H1 (cell line): ENCODE measurements around the gene APOA1. TPM values are rescaled to one million over a fixed set of nuclear protein-coding genes. Genes with fewer than 3 reads are reported as not detected.

ENCODE experiments used
- CTCF ChIA-PET: fragments of 300-600 bp; sonication (Branson Sonifier 250); formaldehyde crosslinking; loops from one replicate; lab custom pipeline; 2021; ENCODE audit not compliant: partially characterized antibody; lab: Charles Lee
- POLR2A ChIA-PET: fragments of 300-600 bp; sonication (Branson Sonifier 250); formaldehyde crosslinking; loops from one replicate; lab custom pipeline; 2021; ENCODE audit warnings: inconsistent platforms; ENCODE audit not compliant: partially characterized antibody; lab: Charles Lee
- DNase-seq, 2 experiments: peaks; one replicate each; pipeline versions ENCODE4 v3.0.0 to v3.0.0-alpha.2; 2010 to 2022; ENCODE audit warnings: low spot score in 2 of 2, low read depth in 1 of 2, mixed read lengths in 1 of 2
- FAIRE-seq: peaks from 2 replicates; lab custom pipeline; 2011; peaks lifted over from hg19 to GRCh38; lab: Jason Lieb, UNC
- H2AFZ ChIP-seq: 2 replicates; pipeline ENCODE4 v1.8.1; 2012; ENCODE audit warnings: low read length, inconsistent platforms
- H2AK5ac ChIP-seq: 2 replicates; pipeline ENCODE4 v1.6.1; 2013; ENCODE audit warnings: low read depth, low read length
- H2BK120ac ChIP-seq: replicated peaks from 2 replicates; pipeline ENCODE3; 2013; ENCODE audit warnings: low read depth, low read length, inconsistent platforms
- H2BK12ac ChIP-seq: 2 replicates; pipeline ENCODE4 v1.6.1; 2013; ENCODE audit warnings: low read depth, low read length
- H2BK15ac ChIP-seq: 2 replicates; pipeline ENCODE4 v1.6.1; 2013; ENCODE audit warnings: low read length
- H2BK20ac ChIP-seq: 2 replicates; pipeline ENCODE4 v1.6.1; 2013; ENCODE audit warnings: low read length
- H2BK5ac ChIP-seq: 2 replicates; pipeline ENCODE4 v1.6.1; 2013; ENCODE audit warnings: low read depth, low read length
- H3K14ac ChIP-seq: 2 replicates; pipeline ENCODE4 v1.6.1; 2013; ENCODE audit warnings: inconsistent platforms; ENCODE audit not compliant: insufficient read length
- H3K18ac ChIP-seq: 2 replicates; pipeline ENCODE4 v1.6.1; 2013; ENCODE audit warnings: low read length; ENCODE audit errors: extremely low read depth
- H3K23ac ChIP-seq: 2 replicates; pipeline ENCODE4 v1.6.1; 2013; ENCODE audit warnings: inconsistent platforms; ENCODE audit not compliant: insufficient read length
- H3K23me2 ChIP-seq: 2 replicates; pipeline ENCODE4 v1.6.1; 2013; ENCODE audit warnings: low read depth, low read length
- H3K27ac ChIP-seq: 2 replicates; pipeline ENCODE4 v1.6.1; 2011; ENCODE audit warnings: low read depth, low read length, inconsistent platforms
- H3K27me3 ChIP-seq, 4 experiments: replicated peaks in 1 of 4; 1 replicate in 1 of 4; 2 replicates in 3 of 4; pipeline versions ENCODE4 v1.6.1 to v1.8.1; 2011 to 2013; ENCODE audit warnings: low read length in 3 of 4, mild to moderate bottlenecking in 3 of 4, inconsistent platforms in 2 of 4, mixed read lengths in 2 of 4, moderate library complexity in 1 of 4; ENCODE audit not compliant: control insufficient read depth in 3 of 4, insufficient read depth in 3 of 4; ENCODE audit errors: extremely low read depth in 1 of 4
- H3K36me3 ChIP-seq, 4 experiments: 2 replicates each; pipeline versions ENCODE4 v1.6.1 to v1.8.1; 2011 to 2013; ENCODE audit warnings: mild to moderate bottlenecking in 4 of 4, low read length in 3 of 4, moderate library complexity in 2 of 4, control low read depth in 1 of 4, inconsistent platforms in 1 of 4; ENCODE audit not compliant: insufficient read depth in 4 of 4, control insufficient read depth in 2 of 4
- H3K4ac ChIP-seq: replicated peaks from 2 replicates; pipeline ENCODE3; 2013; ENCODE audit warnings: low read length, low read depth, mixed read lengths, inconsistent platforms; ENCODE audit not compliant: insufficient read length
- H3K4me1 ChIP-seq, 4 experiments: replicated peaks in 1 of 4; 1 replicate in 1 of 4; 2 replicates in 3 of 4; pipeline versions ENCODE4 v1.6.1 to v1.8.1; 2011 to 2013; ENCODE audit warnings: low read length in 3 of 4, inconsistent platforms in 2 of 4, mixed read lengths in 1 of 4; ENCODE audit not compliant: insufficient read depth in 4 of 4, control insufficient read depth in 3 of 4
- H3K4me2 ChIP-seq, 2 experiments: 2 replicates each; pipeline versions ENCODE4 v1.6.1 to v1.8.1; 2011 to 2013; ENCODE audit warnings: low read depth in 2 of 2, low read length in 2 of 2, control low read depth in 1 of 2, inconsistent platforms in 1 of 2, mild to moderate bottlenecking in 1 of 2; ENCODE audit not compliant: insufficient read depth in 1 of 2
- H3K4me3 ChIP-seq, 4 experiments: fragments of 200-600, 300-600 bp in 1 of 4; sonication (generic), shearing (Covaris generic), sonication (Bioruptor Twin) in 1 of 4; 2 replicates each; pipeline versions ENCODE4 v1.5.1 to v1.8.1; 2011 to 2016; ENCODE audit warnings: low read length in 4 of 4, low read depth in 3 of 4, control low read depth in 2 of 4, inconsistent platforms in 2 of 4, mild to moderate bottlenecking in 2 of 4, mixed read lengths in 1 of 4, moderate library complexity in 1 of 4; ENCODE audit not compliant: insufficient read depth in 2 of 4; ENCODE audit errors: extremely low read depth in 1 of 4
- H3K56ac ChIP-seq: replicated peaks from 2 replicates; pipeline ENCODE3; 2013; ENCODE audit warnings: low read depth, mild to moderate bottlenecking, mixed read lengths, low read length, inconsistent platforms; ENCODE audit not compliant: insufficient read length
- H3K79me1 ChIP-seq: 2 replicates; pipeline ENCODE4 v1.6.1; 2013; ENCODE audit warnings: low read depth, low read length, control low read depth
- H3K79me2 ChIP-seq, 2 experiments: 2 replicates each; pipeline versions ENCODE4 v1.6.1 to v1.8.1; 2012 to 2013; ENCODE audit warnings: low read length in 2 of 2, mild to moderate bottlenecking in 2 of 2, inconsistent platforms in 1 of 2; ENCODE audit not compliant: insufficient read depth in 2 of 2, control insufficient read depth in 1 of 2
- H3K9ac ChIP-seq, 4 experiments: replicated peaks in 1 of 4; 1 replicate in 1 of 4; 2 replicates in 3 of 4; pipeline versions ENCODE4 v1.6.1 to v1.8.1; 2011 to 2013; ENCODE audit warnings: low read depth in 3 of 4, low read length in 3 of 4, control low read depth in 2 of 4, mild to moderate bottlenecking in 2 of 4, moderate library complexity in 2 of 4, inconsistent platforms in 1 of 4; ENCODE audit errors: extremely low read depth in 1 of 4
- H3K9me3 ChIP-seq, 2 experiments: 2 replicates each; pipeline versions ENCODE4 v1.6.1 to v1.8.1; 2012 to 2013; ENCODE audit warnings: mild to moderate bottlenecking in 2 of 2, moderate library complexity in 2 of 2, control low read depth in 1 of 2, inconsistent platforms in 1 of 2, low read depth in 1 of 2, low read length in 1 of 2, mixed read lengths in 1 of 2; ENCODE audit not compliant: insufficient read depth in 2 of 2
- H4K20me1 ChIP-seq, 2 experiments: replicated peaks in 1 of 2; 2 replicates each; pipeline versions ENCODE3 to v1.8.1; 2011 to 2013; ENCODE audit warnings: inconsistent platforms in 2 of 2, low read length in 2 of 2, mild to moderate bottlenecking in 1 of 2; ENCODE audit not compliant: insufficient read depth in 2 of 2, control insufficient read depth in 1 of 2
- H4K5ac ChIP-seq: 2 replicates; pipeline ENCODE4 v1.6.1; 2013; ENCODE audit warnings: low read length, low read depth, mixed read lengths, inconsistent platforms; ENCODE audit not compliant: insufficient read length
- H4K8ac ChIP-seq: 2 replicates; pipeline ENCODE4 v1.8.0; 2013; ENCODE audit warnings: mild to moderate bottlenecking, moderate library complexity, low read length, inconsistent platforms; ENCODE audit not compliant: insufficient read depth; ENCODE audit errors: extremely low read depth
- H4K91ac ChIP-seq: replicated peaks from 2 replicates; pipeline ENCODE3; 2013; ENCODE audit warnings: low read length, mixed read lengths, inconsistent platforms; ENCODE audit not compliant: insufficient read length
- CTBP2 ChIP-seq: IDR thresholded peaks from 2 replicates; pipeline ENCODE4 v1.7.0; 2011; ENCODE audit warnings: borderline replicate concordance, mild to moderate bottlenecking, moderate library complexity, mixed read lengths, low read length; ENCODE audit not compliant: insufficient read depth, insufficient read length
- CTCF ChIP-seq, 3 experiments: IDR thresholded peaks; 1 replicate in 2 of 3; 2 replicates in 1 of 3; pipeline versions ENCODE4 v1.5.1 to v1.6.1; 2011; ENCODE audit warnings: low read length in 3 of 3, mild to moderate bottlenecking in 3 of 3, inconsistent platforms in 2 of 3, low read depth in 1 of 3, moderate library complexity in 1 of 3; ENCODE audit not compliant: insufficient read depth in 1 of 3; ENCODE audit errors: control extremely low read depth in 1 of 3
- YY1 ChIP-seq: IDR thresholded peaks from 2 replicates; pipeline ENCODE4 v1.6.1; 2011; ENCODE audit warnings: low read depth, mild to moderate bottlenecking, low read length
- WGBS, 2 experiments: shearing (Covaris generic) in 1 of 2; methylation state at CpG; one replicate each; pipeline versions ENCODE4 v1.1.6 to v1.1.7; 2013 to 2015; ENCODE audit warnings: low lambda C conversion rate in 2 of 2, mixed read lengths in 2 of 2, inconsistent platforms in 1 of 2, low coverage in 1 of 2, missing lambda C conversion rate in 1 of 2; ENCODE audit not compliant: insufficient replicate concordance in 2 of 2, insufficient coverage in 1 of 2, insufficient read length in 1 of 2; ENCODE audit errors: extremely low coverage in 1 of 2, missing lambda C conversion rate in 1 of 2; 5-methylcytosine and 5-hydroxymethylcytosine counted together
- polyA plus RNA-seq, 7 experiments: library from polyadenylated mRNA; depleted of rRNA in 3 of 7; stranded (reverse) in 5 of 7; unstranded in 2 of 7; fragments of >200 nt in 5 of 7; fragments of 200-250 nt in 2 of 7; gene quantifications; 1 replicate in 5 of 7; 2 replicates in 1 of 7; 4 replicates in 1 of 7; pipeline versions ENCODE4 v1.2.1 to v1.2.3, GENCODE V29; 2011 to 2013; ENCODE audit warnings: missing spikeins in 2 of 7, mixed read lengths in 2 of 7
- total RNA-seq: library from RNA; stranded (reverse); fragmentation: NEBNext Ultra II Directional; extraction: Animal tissue kit (Norgen Biotek cat#: 25700); gene quantifications from 2 replicates; pipeline ENCODE4 v1.2.1, GENCODE V29; 2021

APOA1 gene
- total and polyA plus RNA-seq, 2 of the 8 experiments (the other 6 are each of a cell fraction or from before 2014, with no cell fraction given) = 0.80 TPM; not detected in 1

- Histone ChIP-seq H3K36me3 (no peaks in the 10 kb centered on the region), H3K23ac (no peak overlapping the region), H3K23me2 (peaks cover 3% of the 10 kb centered on the region; the same call in 1 of the 2 replicates), H3K79me2 (no peaks in the 10 kb centered on the region), H3K4me2 (no peak overlapping the region; a peak in 1 of 4 replicates), H3K4ac (no peak overlapping the region), H2AK5ac (no peak overlapping the region), H2BK120ac (no peak overlapping the region), H4K20me1 (no peaks in the 10 kb centered on the region), H3K18ac (no peak overlapping the region), H2BK20ac (no peak overlapping the region), H3K9ac (no peak overlapping the region), H3K9me3 (no peaks in the 10 kb centered on the region; a peak in 1 of 4 replicates), H3K79me1 (no peaks in the 10 kb centered on the region), H3K4me1 (peaks cover 0 to 24% (median 4%) of the 10 kb centered on the region in 4 experiments; a peak in 5 of 7 replicates), H3K4me3 (no peak overlapping the region), H4K8ac (no peak overlapping the region), H3K27me3 (peaks cover 0 to 7% (median 5%) of the 10 kb centered on the region in 4 experiments; a peak in 3 of 7 replicates), H2BK15ac (no peak overlapping the region), H2AFZ (no peak overlapping the region), H3K56ac (no peak overlapping the region), H4K5ac (no peak overlapping the region), H4K91ac (no peak overlapping the region), H3K14ac (no peak overlapping the region), H3K27ac (no peak overlapping the region), H2BK5ac (no peak overlapping the region), H2BK12ac (no peak overlapping the region)
- TF ChIP-seq YY1 = no peak
- TF ChIP-seq CTBP2 = no peak
- no peak for TF ChIP-seq CTCF (IDR thresholded peaks at IDR 0.05; ENCODE audit: control extremely low read depth in 1 of 3, insufficient read depth in 1 of 3, low read depth in 1 of 3, low read length in 3 of 3)
- POLR2A ChIA-PET = interaction anchor here (1.0 to 2.9 kb wide), 2 partner anchors 41 to 310 kb away, joined by 3 to 16 read pairs; partner anchors contain the start of gene PAFAH1B2
- CTCF ChIA-PET = interaction anchor here (0.6 to 12.2 kb wide), 7 partner anchors 8 to 306 kb away, joined by 3 to 237 read pairs (median 6); partner anchors contain the start of genes APOA4, APOA5 and ZPR1
- FAIRE-seq = no peak
- DNase-seq = no peak
- WGBS, 2 experiments = 86% methylated on average over 11 of the region's 14 CpGs; no CpG with 5 or more reads in 1 of the 2 experiments
Measured at GRCh38 chr11:116833816-116834534, 3.4 kb downstream of the APOA1 start.
